Endodermal cell (in vitro differentiated cells): ENCODE measurements around the gene TNS3. TPM values are rescaled to one million over a fixed set of nuclear protein-coding genes. Genes with fewer than 3 reads are reported as not detected.

Source experiments
- DNase-seq: peaks from one replicate; pipeline ENCODE4 v3.0.0-alpha.2; 2017
- H3K27ac ChIP-seq: 2 replicates; pipeline ENCODE4 v1.5.1; 2013; ENCODE audit warnings: mild to moderate bottlenecking, low read depth, low read length, moderate library complexity
- H3K27me3 ChIP-seq: 2 replicates; pipeline ENCODE4 v1.6.1; 2013; ENCODE audit warnings: mild to moderate bottlenecking, low read length, moderate library complexity; ENCODE audit not compliant: insufficient read depth, control insufficient read depth, poor library complexity, severe bottlenecking
- H3K36me3 ChIP-seq: 2 replicates; pipeline ENCODE4 v1.7.0; 2013; ENCODE audit warnings: mild to moderate bottlenecking, low read length, moderate library complexity; ENCODE audit not compliant: control insufficient read depth, insufficient read depth
- H3K4me1 ChIP-seq: one replicate; pipeline ENCODE4 v1.7.0; 2013; ENCODE audit warnings: low read length; ENCODE audit not compliant: control insufficient read depth, insufficient read depth
- H3K4me3 ChIP-seq: 2 replicates; pipeline ENCODE4 v1.5.1; 2013; ENCODE audit warnings: mild to moderate bottlenecking, low read length, moderate library complexity
- H3K9ac ChIP-seq: 2 replicates; pipeline ENCODE4 v1.6.1; 2013; ENCODE audit warnings: mild to moderate bottlenecking, low read length, moderate library complexity; ENCODE audit not compliant: poor library complexity, severe bottlenecking; ENCODE audit errors: extremely low read depth
- H3K9me3 ChIP-seq: 2 replicates; pipeline ENCODE4 v1.6.1; 2013; ENCODE audit warnings: mild to moderate bottlenecking, low read length, moderate library complexity; ENCODE audit not compliant: control insufficient read depth
- H3K27ac Mint-ChIP-seq: 2 replicates; pipeline ENCODE4 v1.8.0; 2020; ENCODE audit warnings: mixed read lengths
- H3K27me3 Mint-ChIP-seq: 2 replicates; pipeline ENCODE4 v1.8.0; 2021; ENCODE audit warnings: mild to moderate bottlenecking, mixed read lengths; ENCODE audit not compliant: insufficient read depth
- H3K36me3 Mint-ChIP-seq: 2 replicates; pipeline ENCODE4 v1.8.0; 2020; ENCODE audit warnings: low read depth, mixed read lengths
- H3K4me1 Mint-ChIP-seq: 2 replicates; pipeline ENCODE4 v1.8.0; 2020; ENCODE audit warnings: mixed read lengths
- H3K4me3 Mint-ChIP-seq: 2 replicates; pipeline ENCODE4 v1.8.0; 2020; ENCODE audit warnings: mild to moderate bottlenecking, moderate library complexity, mixed read lengths
- H3K9me3 Mint-ChIP-seq: 2 replicates; pipeline ENCODE4 v1.8.0; 2020; ENCODE audit warnings: mild to moderate bottlenecking, mixed read lengths
- CTCF ChIP-seq: fragments of 200-600 bp; sonication (generic); conservative IDR thresholded peaks from 2 replicates; pipeline ENCODE4 v1.5.0; 2021; ENCODE audit warnings: antibody characterized with exemption, mild to moderate bottlenecking
- WGBS, 2 experiments: methylation state at CpG; one replicate each; pipeline versions ENCODE4 v1.1.5 to v1.1.7; 2013; ENCODE audit warnings: missing lambda C conversion rate in 2 of 2, mixed read lengths in 1 of 2; ENCODE audit not compliant: insufficient coverage in 1 of 2, insufficient read length in 1 of 2; 5-methylcytosine and 5-hydroxymethylcytosine counted together
- total RNA-seq, 2 donors: library from RNA; stranded (reverse); fragmentation: NEBNext Ultra II Directional in 1 of 2; extraction: Animal tissue kit (Norgen Biotek cat#: 25700) in 1 of 2; gene quantifications; 2 replicates in 1 of 2; 3 replicates in 1 of 2; pipeline ENCODE4 v1.2.1, GENCODE V29; 2021

Gene TNS3
- total RNA-seq, 2 donors from 2014 or later = 33.8 to 38.5 TPM

- no peaks in the 10 kb centered on the region for H3K36me3 Mint-ChIP-seq
- H3K4me1 ChIP-seq = peaks cover 7% of the 10 kb centered on the region
- H3K4me1 Mint-ChIP-seq = peaks cover 11% of the 10 kb centered on the region
- no peak overlapping the region for H3K4me3 Mint-ChIP-seq
- H3K36me3 ChIP-seq = no peaks in the 10 kb centered on the region
- no peak for DNase-seq
- WGBS, 2 experiments = 91 to 93% methylated on average over 9 to 10 of the region's 10 CpGs
- no peaks in the 10 kb centered on the region for H3K9me3 Mint-ChIP-seq
- no peak overlapping the region for H3K27ac ChIP-seq
- peaks cover 2% of the 10 kb centered on the region for H3K27me3 Mint-ChIP-seq
- H3K9me3 ChIP-seq = no peaks in the 10 kb centered on the region
- H3K4me3 ChIP-seq = no peak overlapping the region
- H3K27ac Mint-ChIP-seq = no peak overlapping the region
- no peak overlapping the region for H3K9ac ChIP-seq
- TF ChIP-seq CTCF = no peak
- no peaks in the 10 kb centered on the region for H3K27me3 ChIP-seq
Measured at GRCh38 chr7:47241112-47242065, 340.5 kb downstream of the TNS3 start.

- H3K27me3 ChIP-seq = no peaks in the 10 kb centered on the region
- Mint-ChIP-seq H3K4me1 (peaks cover 7% of the 10 kb centered on the region), H3K36me3 (no peaks in the 10 kb centered on the region), H3K27ac (no peak overlapping the region), H3K9me3 (no peaks in the 10 kb centered on the region), H3K4me3 (no peak overlapping the region), H3K27me3 (peaks cover 2% of the 10 kb centered on the region)
- no peaks in the 10 kb centered on the region for H3K9me3 ChIP-seq
- TF ChIP-seq CTCF = no peak
- H3K4me1 ChIP-seq = peaks cover 2% of the 10 kb centered on the region
- H3K9ac ChIP-seq = no peak overlapping the region
- H3K27ac ChIP-seq = no peak overlapping the region
- H3K36me3 ChIP-seq = no peaks in the 10 kb centered on the region
- H3K4me3 ChIP-seq = no peak overlapping the region
- 95 to 96% methylated on average over 2 to 3 of the region's 3 CpGs for WGBS, 2 experiments
- DNase-seq = no peak
Measured at GRCh38 chr7:47239931-47240421, 341.9 kb downstream of the TNS3 start.

GRCh38 chr7:47239034-47239433, 342.9 kb downstream of the TNS3 start:
- peaks cover 7% of the 10 kb centered on the region for H3K4me1 Mint-ChIP-seq
- H3K9me3 Mint-ChIP-seq = no peaks in the 10 kb centered on the region
- no peak overlapping the region for H3K27ac Mint-ChIP-seq
- no peaks in the 10 kb centered on the region for H3K36me3 ChIP-seq
- no peak overlapping the region for H3K9ac ChIP-seq
- H3K4me1 ChIP-seq = peaks cover 2% of the 10 kb centered on the region
- DNase-seq = no peak
- no peaks in the 10 kb centered on the region for H3K27me3 ChIP-seq
- peaks cover 2% of the 10 kb centered on the region for H3K27me3 Mint-ChIP-seq
- whole genome bisulfite sequencing, 2 experiments = 61 to 78% methylated on average over 3 to 7 of the region's 7 CpGs
- no peaks in the 10 kb centered on the region for H3K36me3 Mint-ChIP-seq
- no peak overlapping the region for H3K4me3 ChIP-seq
- H3K27ac ChIP-seq = no peak overlapping the region
- H3K9me3 ChIP-seq = no peaks in the 10 kb centered on the region
- no peak overlapping the region for H3K4me3 Mint-ChIP-seq
- no peak for TF ChIP-seq CTCF
